Activated T-helper 9 cell treated with anti-CD3 and anti-CD28 coated beads, Interleukin-2, amount 50 U/mL, for 16 hours (primary cell): ENCODE results near the gene NUP85.
"Not testable (repeated sequence)": the region's sequence is repeated elsewhere in the genome, so short reads cannot be mapped to it uniquely, and the experiment has no call there.

Source experiments
- DNase-seq: peaks from one replicate; pipeline ENCODE4 v3.0.0-alpha.2; 2020; ENCODE audit warnings: low read depth

NUP85 gene

GRCh38 chr17:75267411-75268232 lies 62.1 kb downstream of the NUP85 start:
- no peak for DNase-seq

- DNase-seq, result no peak
Observed at GRCh38 chr17:75269844-75270217, 64.4 kb downstream of the NUP85 start.

GRCh38 chr17:75270218-75270965 lies 64.9 kb downstream of the NUP85 start:
- DNase-seq, result peak; percentile 36

DNA sequence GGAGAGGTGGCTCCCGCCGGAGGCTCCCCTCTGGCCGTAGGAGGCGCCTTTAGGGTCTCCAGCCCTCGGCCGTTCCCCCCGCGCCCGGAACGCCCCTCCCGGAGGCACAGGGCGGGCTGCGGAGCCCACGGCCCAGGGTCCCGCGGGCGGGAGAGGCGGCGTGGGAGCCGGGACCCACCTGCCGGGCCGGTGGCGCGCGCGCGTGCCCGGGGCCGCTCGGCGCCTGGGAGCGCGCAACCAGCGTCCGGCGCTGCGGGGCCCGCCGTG lies 65.4 kb downstream of the NUP85 start, which contains the start of gene MIF4GD:
Gene MIF4GD, minus strand, starts transcription at position 266 of the 267 bp plus-strand sequence. CDS start 1,036 bp downstream, outside the sequence.
- no peak for DNase-seq

- peak; percentile 85 for DNase-seq
Observed at GRCh38 chr17:75271233-75271954, 65.9 kb downstream of the NUP85 start.

GRCh38 chr17:75271955-75272847 lies 66.7 kb downstream of the NUP85 start:
- no peak for DNase-seq

DNA sequence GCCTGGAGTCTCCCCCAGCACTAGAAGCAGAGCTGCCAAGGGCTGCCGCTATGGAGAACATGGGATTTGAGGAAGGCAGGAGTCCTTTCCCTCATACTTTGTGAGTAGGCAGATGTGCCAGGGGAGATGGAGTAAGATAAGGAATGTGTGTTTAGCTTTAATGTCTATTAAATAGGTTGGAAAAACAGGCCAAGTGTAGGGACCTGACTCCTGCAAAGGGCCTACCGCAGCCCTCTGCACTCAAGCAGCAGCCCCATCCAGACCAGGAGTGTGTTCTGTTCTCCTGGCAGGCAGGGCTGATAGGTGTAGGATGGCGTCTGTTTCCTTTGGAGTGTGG lies 67.3 kb downstream of the NUP85 start:
- DNase-seq, result no peak

DNA sequence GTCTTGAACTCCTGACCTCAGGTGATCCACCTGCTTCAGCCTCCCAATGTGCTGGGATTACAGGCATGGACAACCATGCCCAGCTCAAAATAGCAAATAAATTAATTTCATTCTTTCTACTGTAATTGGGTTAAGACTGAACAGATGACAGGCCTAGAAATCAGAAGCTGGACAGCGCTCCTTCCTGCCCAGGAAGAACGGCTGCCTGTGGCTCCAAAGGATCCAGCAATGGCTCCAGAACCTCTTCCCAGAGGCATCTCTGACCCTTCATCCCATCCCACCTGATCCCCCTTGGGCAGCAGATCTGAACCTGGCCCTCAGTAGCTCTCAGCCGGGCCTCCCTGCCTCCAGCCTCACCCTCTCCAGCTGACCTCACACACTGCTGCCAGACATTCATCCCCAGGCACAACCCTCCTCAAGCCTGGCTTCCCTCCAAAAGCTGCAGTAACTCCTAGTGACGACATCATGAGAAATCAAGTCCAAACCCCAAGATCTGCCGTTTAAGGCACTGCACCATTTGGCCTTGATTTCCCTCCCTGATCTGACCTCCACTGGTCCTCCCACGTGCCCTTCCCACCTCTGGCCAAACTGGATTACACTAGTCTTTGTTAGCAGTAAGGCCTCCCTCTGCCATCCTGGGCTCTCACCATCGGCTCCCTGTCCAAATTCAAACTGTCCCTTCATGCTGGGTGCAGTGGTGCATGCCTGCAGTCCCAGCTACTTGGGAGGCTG lies 68.7 kb downstream of the NUP85 start:
- DNase-seq, result no peak

DNA sequence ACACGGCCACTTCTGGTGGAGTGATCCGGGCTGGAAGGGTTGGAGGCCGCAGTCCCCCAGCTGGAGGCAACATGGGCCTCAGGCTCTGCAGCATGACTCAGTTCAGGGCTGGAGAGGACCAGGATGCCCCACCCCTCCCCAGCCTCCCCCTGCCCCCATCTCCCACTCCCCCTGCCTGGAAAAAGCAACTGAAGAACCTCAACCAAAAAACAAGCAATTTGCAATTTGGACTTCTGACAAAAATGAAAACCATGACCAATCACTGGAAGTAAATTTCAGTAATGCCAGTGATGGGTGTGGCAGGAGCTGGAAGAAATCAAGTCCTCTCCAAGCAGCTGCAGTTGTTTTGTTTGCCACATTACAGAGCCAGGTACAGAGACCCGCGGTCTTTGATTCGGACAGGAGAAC lies 72.2 kb downstream of the NUP85 start:
- DNase-seq, result no peak

GRCh38 chr17:75280189-75280588 lies 74.7 kb downstream of the NUP85 start:
- not testable (repeated sequence) for DNase-seq

DNA sequence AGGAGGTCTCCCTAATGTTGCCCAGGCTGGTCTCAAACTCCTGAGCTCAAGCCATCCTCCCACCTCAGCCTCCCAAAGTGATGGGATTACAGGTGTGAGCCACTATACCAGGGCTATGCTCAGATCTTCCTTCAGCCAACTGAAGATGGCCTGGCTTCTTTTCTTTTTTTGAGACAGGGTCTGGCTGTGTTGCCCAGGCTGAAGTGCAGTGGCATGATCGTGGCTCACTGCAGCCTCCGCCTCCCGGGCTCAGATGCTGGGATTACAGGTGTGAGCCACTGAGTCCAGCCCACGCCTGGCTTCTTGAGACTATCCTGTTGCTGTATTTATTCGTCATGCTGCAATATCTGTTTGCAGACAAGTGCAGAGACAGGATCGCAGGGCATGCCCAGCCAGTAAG lies 79.6 kb downstream of the NUP85 start:
- DNase-seq, result no peak
